GM19238 (cell line): ENCODE results near the gene PSMG1.

Source experiments
- DNase-seq: peaks from one replicate; pipeline ENCODE4 v3.0.0; 2011; ENCODE audit warnings: low spot score; ENCODE audit not compliant: insufficient read length

PSMG1 gene

DNA sequence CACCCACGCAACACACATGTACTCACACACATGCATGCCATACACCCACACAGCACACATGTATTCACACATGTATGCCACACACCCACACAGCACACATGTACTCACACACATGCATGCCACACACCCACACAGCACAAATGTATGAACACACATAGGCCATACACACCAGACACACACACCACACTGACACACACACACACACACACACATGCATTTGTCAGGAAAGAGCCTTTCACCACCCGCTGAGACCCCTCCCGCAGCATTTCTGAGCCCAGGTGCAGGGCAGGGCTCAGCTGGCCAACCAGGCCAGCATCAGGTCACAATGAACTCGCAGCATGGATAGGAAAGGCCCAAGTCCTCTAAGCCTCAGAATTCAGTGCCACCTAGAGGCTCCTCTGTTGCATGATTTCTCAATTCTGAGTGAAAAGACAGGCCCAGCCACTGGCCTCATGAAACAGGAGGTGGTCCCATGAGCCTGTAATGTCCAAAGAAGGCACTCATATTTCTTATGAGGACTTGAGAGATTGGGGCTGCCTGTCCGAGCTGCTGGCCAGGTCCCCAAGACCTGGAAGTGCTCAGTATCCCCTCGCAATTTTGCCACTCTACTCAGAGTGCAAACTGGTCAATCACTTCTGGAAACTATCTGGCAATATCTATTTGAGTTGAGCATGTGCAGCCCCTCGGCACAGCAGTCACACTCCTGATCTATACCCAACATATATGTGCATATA lies 57.3 kb downstream of the PSMG1 start:
- no peak for DNase-seq
